Vagina (tissue), 2 donors: ENCODE results near the gene DSG1. TPM values are rescaled to one million over a fixed set of nuclear protein-coding genes. Genes with fewer than 3 reads are reported as not detected.

Source experiments
- DNase-seq, 2 donors: peaks; one replicate each; pipeline ENCODE4 v3.0.0-alpha.2; 2017; ENCODE audit errors: extremely low spot score in 2 of 2
- H3K27ac ChIP-seq: fragments of 200-600 bp; sonication (generic); one replicate; pipeline ENCODE4 v1.5.1; 2019
- H3K27me3 ChIP-seq: fragments of 200-600 bp; sonication (generic); one replicate; pipeline ENCODE4 v1.5.1; 2019
- H3K36me3 ChIP-seq, 2 donors: fragments of 200-600 bp; sonication (generic); one replicate each; pipeline ENCODE4 v1.5.1; 2017 to 2019
- H3K4me1 ChIP-seq: fragments of 200-600 bp; sonication (generic); one replicate; pipeline ENCODE4 v1.5.1; 2019
- H3K4me3 ChIP-seq, 2 donors: fragments of 200-600 bp; sonication (generic); 1 replicate in 1 of 2; 2 replicates in 1 of 2; pipeline ENCODE4 v1.5.1; 2016 to 2019
- H3K9me3 ChIP-seq: fragments of 200-600 bp; sonication (generic); one replicate; pipeline ENCODE4 v1.5.1; 2019
- POLR2A ChIP-seq, 2 donors: fragments of 450-650 bp; IDR thresholded peaks; one replicate each; pipeline ENCODE4 v1.6.1; 2017; ENCODE audit warnings: antibody characterized with exemption in 2 of 2, mild to moderate bottlenecking in 2 of 2, moderate library complexity in 2 of 2
- POLR2AphosphoS5 ChIP-seq, 2 donors: sonication (generic); formaldehyde crosslinking; IDR thresholded peaks; one replicate each; pipeline ENCODE4 v1.9.0; 2017; ENCODE audit warnings: antibody characterized with exemption in 2 of 2, mild to moderate bottlenecking in 2 of 2, low read depth in 1 of 2; ENCODE audit not compliant: insufficient read depth in 1 of 2
- intact Hi-C: fragments of 100-400 bp; cut with DNase I; formaldehyde crosslinking; loops from one replicate; pipeline ENCODE4 v1.15.1; 2023
- total RNA-seq: library from RNA; depleted of rRNA; stranded (reverse); fragments of >200 nt; gene quantifications from one replicate; pipeline ENCODE4 v1.2.3, GENCODE V29; 2016
- TF ChIP-seq, protein P1 (sequence below), 3 experiments: fragments of 450-650 bp in 2 of 3; fragments of 200-600 bp in 1 of 3; sonication (generic) in 1 of 3; IDR thresholded peaks; one replicate each; pipeline ENCODE4 v1.5.1; 2017 to 2019; ENCODE audit warnings: antibody characterized with exemption in 3 of 3, mild to moderate bottlenecking in 2 of 3, moderate library complexity in 2 of 3

Gene DSG1
- 122 TPM for total RNA-seq

DNA sequence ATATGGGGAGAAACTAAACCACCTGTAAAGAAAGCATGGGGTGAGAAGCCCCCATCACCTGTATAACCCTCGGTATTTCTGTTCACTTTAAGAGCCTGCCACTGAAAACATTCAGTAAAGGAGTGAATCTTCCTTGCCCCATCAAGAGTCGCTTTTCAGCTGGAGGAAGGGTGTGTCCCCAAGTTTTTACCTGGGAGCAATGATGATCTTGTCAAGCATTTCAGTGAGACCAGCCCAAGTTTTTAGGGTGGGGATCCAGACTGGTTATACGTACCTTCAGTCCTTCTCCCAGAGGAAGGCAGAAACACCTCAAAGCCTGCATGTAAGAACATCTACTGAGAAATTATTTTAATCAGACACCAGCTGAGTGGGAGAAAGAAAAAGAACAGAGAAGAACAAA is at the start of gene DSG1:
Gene DSG1 (plus strand): TSS at position 301 of the 400 bp plus-strand sequence. CDS start 141 bp downstream, outside the sequence.
- Histone ChIP-seq H3K36me3 (no peaks in the 10 kb centered on the region), H3K9me3 (no peaks in the 10 kb centered on the region), H3K4me1 (no peaks in the 10 kb centered on the region), H3K27ac (no peak within 1 kb of the TSS), H3K27me3 (no peaks in the 10 kb centered on the region), H3K4me3 (peak within 1 kb of the TSS in 1 of 2 donors; percentile 32)
- intact Hi-C loops, result no loop called here
- no peak for TF ChIP-seq POLR2A (IDR thresholded peaks at IDR 0.05)
- TF ChIP-seq, protein P1, sequence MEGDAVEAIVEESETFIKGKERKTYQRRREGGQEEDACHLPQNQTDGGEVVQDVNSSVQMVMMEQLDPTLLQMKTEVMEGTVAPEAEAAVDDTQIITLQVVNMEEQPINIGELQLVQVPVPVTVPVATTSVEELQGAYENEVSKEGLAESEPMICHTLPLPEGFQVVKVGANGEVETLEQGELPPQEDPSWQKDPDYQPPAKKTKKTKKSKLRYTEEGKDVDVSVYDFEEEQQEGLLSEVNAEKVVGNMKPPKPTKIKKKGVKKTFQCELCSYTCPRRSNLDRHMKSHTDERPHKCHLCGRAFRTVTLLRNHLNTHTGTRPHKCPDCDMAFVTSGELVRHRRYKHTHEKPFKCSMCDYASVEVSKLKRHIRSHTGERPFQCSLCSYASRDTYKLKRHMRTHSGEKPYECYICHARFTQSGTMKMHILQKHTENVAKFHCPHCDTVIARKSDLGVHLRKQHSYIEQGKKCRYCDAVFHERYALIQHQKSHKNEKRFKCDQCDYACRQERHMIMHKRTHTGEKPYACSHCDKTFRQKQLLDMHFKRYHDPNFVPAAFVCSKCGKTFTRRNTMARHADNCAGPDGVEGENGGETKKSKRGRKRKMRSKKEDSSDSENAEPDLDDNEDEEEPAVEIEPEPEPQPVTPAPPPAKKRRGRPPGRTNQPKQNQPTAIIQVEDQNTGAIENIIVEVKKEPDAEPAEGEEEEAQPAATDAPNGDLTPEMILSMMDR (IDR thresholded peaks at IDR 0.05), result no peak
- TF ChIP-seq POLR2AphosphoS5 (IDR thresholded peaks at IDR 0.05; ENCODE audit: insufficient read depth in 1 of 2, low read depth in 1 of 2), result no peak
- no peak for DNase-seq

DNA sequence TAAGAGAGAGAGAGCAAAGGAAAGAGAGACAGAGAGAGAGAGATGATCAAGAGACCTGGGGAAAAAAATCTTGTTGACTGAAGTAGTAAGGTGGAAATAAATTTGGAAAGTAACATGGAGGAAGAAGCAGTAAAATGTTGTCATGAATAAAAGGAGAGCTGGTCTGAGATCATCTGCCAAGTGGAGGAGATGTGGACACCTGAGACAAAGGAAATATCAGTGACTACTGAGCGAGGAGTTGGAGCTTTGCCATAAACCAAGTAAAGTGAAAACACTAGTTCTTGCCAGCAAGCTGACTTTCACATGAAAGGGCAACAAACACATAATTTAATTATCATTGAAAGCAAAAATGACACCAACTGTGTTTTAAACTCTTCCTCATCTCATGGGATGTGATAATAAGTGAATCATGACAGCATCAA is 49.0 kb upstream of the DSG1 start:
- Histone ChIP-seq H3K9me3 (no peaks in the 10 kb centered on the region), H3K27ac (no peak overlapping the region), H3K4me1 (no peaks in the 10 kb centered on the region), H3K4me3 (no peak overlapping the region), H3K36me3 (no peaks in the 10 kb centered on the region), H3K27me3 (no peaks in the 10 kb centered on the region)
- intact Hi-C loops, result no loop called here
- no peak for DNase-seq
- TF ChIP-seq POLR2AphosphoS5 (IDR thresholded peaks at IDR 0.05; ENCODE audit: insufficient read depth in 1 of 2, low read depth in 1 of 2) (peak in 1 of 2 donors; percentile 11), POLR2A (IDR thresholded peaks at IDR 0.05) (no peak)

DNA sequence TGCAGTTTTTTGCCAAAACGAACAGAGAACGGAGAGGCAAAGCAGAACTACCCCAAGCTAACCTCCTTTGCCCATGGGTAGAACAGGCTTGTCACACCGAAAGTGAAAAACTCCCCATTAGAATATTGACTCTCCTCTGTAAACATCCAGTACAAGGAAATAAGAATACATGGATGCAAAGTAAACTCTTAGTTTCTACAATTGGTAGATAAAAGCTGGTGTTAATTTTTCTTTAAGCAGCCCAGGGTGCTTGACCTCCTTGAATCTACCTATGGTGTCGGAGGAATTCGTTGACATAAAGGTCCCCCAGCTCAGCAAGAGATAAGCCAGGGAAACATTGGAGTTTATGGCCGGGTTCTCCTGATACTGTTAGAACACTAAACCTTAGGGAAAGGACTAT is 48.4 kb upstream of the DSG1 start:
- H3K9me3 ChIP-seq, result no peaks in the 10 kb centered on the region
- no peak for DNase-seq
- H3K27me3 ChIP-seq, result no peaks in the 10 kb centered on the region
- H3K27ac ChIP-seq, result no peak overlapping the region
- H3K4me3 ChIP-seq, result no peak overlapping the region
- H3K36me3 ChIP-seq, result no peaks in the 10 kb centered on the region
- TF ChIP-seq, protein P1 (IDR thresholded peaks at IDR 0.05), result no peak
- no peak for TF ChIP-seq POLR2AphosphoS5 (IDR thresholded peaks at IDR 0.05; ENCODE audit: insufficient read depth in 1 of 2, low read depth in 1 of 2)
- TF ChIP-seq POLR2A (IDR thresholded peaks at IDR 0.05), result no peak
- intact Hi-C loops, result no loop called here
- no peaks in the 10 kb centered on the region for H3K4me1 ChIP-seq

DNA sequence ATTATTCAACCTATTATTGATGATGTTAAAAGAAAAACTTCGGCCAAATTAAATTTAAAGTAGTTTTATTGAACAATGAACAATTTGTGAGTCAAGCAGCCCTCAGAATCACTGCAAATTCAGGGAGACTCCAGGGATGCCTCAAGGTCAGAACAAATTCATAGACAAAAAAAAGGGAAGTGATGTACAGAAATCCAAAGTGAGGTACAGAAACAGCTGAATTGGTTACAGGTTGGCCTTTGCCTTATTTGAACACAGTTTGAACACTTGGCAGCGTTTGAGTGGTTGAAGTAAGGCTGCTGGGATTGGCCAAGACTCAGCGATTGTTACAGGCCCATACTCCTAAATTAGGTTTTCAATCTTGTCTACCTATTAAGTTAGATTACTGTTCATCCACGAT is 47.4 kb upstream of the DSG1 start:
- no peaks in the 10 kb centered on the region for H3K9me3 ChIP-seq
- DNase-seq, result no peak
- intact Hi-C loops, result no loop called here
- H3K4me3 ChIP-seq, result no peak overlapping the region
- H3K4me1 ChIP-seq, result peaks cover 9% of the 10 kb centered on the region
- TF ChIP-seq POLR2AphosphoS5 (IDR thresholded peaks at IDR 0.05; ENCODE audit: insufficient read depth in 1 of 2, low read depth in 1 of 2), result no peak
- TF ChIP-seq, protein P1 (IDR thresholded peaks at IDR 0.05), result no peak
- TF ChIP-seq POLR2A (IDR thresholded peaks at IDR 0.05), result no peak
- H3K27me3 ChIP-seq, result no peaks in the 10 kb centered on the region
- H3K27ac ChIP-seq, result no peak overlapping the region
- H3K36me3 ChIP-seq, result no peaks in the 10 kb centered on the region

DNA sequence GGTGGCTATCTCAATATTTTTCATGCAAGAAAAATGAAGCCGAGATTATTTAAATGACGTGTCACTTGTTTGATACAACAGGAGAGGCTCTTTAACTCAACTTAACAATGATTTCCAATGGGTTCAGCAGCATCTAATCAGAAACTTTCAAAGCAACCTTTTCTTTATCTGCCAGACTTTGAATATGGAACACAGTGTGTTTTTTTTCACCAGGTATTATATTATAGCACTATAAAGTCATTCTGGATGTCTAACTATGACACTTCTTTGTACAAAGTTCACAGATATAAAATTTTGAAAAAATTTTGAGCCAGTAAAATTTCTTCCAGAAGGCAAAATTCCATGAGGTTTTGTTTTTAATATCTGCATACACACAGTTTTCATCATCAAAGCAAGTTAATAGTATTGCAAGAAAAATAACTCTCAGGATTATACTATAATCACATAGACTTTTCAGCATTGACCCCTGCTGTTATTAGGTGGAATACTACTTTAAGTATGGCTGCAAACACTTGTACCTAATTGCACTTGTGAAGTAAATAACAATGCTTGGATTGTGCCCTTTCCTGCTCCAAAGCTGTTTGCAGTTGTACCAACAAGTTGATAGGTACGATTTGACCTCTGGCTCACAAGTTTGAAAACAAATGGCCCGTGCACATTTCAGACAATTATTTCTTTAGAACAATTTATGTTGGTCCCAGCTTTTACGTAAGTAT is 44.0 kb upstream of the DSG1 start:
- Histone ChIP-seq H3K9me3 (no peaks in the 10 kb centered on the region), H3K27ac (no peak overlapping the region), H3K4me3 (no peak overlapping the region), H3K36me3 (no peaks in the 10 kb centered on the region), H3K4me1 (peaks cover 15% of the 10 kb centered on the region), H3K27me3 (no peaks in the 10 kb centered on the region)
- no peak for DNase-seq
- no peak for TF ChIP-seq POLR2AphosphoS5 (IDR thresholded peaks at IDR 0.05; ENCODE audit: insufficient read depth in 1 of 2, low read depth in 1 of 2)
- TF ChIP-seq, protein P1 (IDR thresholded peaks at IDR 0.05), result no peak
- intact Hi-C loops, result no loop called here
